A673 (cell line): Measurements from ENCODE around the gene PCBP3.

ENCODE experiments used
- EZH2 ChIP-seq: fragments of 200-600 bp; sonication (generic); IDR thresholded peaks from 2 replicates; pipeline ENCODE4 v1.6.1; 2017; ENCODE audit warnings: borderline replicate concordance, low read depth, mild to moderate bottlenecking, mixed read lengths, antibody characterized with exemption, low read length; ENCODE audit not compliant: poor library complexity, severe bottlenecking
- TF ChIP-seq, protein P1 (sequence below): fragments of 300-800, 200-600 bp; sonication (generic); conservative IDR thresholded peaks from 2 replicates; pipeline ENCODE4 v1.5.1; 2017; ENCODE audit warnings: low read depth, mild to moderate bottlenecking, antibody characterized with exemption, low read length, moderate library complexity, mixed read lengths

DNA sequence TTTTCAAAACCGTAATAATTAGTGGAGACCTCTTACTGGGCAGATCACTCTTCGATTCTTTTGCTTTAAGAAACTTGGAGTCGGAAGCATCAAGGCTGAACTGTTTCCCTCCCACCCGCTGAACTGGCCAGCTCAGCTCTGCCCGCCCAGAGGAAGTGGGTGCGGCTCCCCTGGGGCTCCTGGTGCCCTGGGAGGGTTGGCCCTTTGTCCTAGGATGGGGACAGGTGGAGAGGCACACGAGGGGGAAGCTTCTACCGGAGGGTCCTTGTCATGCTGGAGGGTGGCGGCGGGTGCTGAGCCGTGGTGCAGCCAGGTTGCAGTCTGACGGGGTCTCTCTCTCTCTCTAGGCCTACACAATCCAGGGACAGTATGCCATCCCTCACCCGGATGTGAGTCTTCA lies 273.7 kb downstream of the PCBP3 start:
- TF ChIP-seq, protein P1, sequence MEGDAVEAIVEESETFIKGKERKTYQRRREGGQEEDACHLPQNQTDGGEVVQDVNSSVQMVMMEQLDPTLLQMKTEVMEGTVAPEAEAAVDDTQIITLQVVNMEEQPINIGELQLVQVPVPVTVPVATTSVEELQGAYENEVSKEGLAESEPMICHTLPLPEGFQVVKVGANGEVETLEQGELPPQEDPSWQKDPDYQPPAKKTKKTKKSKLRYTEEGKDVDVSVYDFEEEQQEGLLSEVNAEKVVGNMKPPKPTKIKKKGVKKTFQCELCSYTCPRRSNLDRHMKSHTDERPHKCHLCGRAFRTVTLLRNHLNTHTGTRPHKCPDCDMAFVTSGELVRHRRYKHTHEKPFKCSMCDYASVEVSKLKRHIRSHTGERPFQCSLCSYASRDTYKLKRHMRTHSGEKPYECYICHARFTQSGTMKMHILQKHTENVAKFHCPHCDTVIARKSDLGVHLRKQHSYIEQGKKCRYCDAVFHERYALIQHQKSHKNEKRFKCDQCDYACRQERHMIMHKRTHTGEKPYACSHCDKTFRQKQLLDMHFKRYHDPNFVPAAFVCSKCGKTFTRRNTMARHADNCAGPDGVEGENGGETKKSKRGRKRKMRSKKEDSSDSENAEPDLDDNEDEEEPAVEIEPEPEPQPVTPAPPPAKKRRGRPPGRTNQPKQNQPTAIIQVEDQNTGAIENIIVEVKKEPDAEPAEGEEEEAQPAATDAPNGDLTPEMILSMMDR = no peak
- TF ChIP-seq EZH2 = no peak
